DND-41 (cell line): ENCODE data around the gene NFKB1.
A peak's percentile ranks its signal among the peaks of the same experiment; 100 is the strongest.

ENCODE experiments used
- ATAC-seq: fragments of 200-7000 bp; cut with Tn5 transposase; 3 replicates; pipeline ENCODE4 v1.9.1; 2021; ENCODE audit warnings: low read depth; ENCODE audit not compliant: insufficient read depth
- DNase-seq: peaks from one replicate; pipeline ENCODE4 v3.0.0-alpha.2; 2020
- H2AFZ ChIP-seq: 2 replicates; pipeline ENCODE4 v1.6.0; 2012; ENCODE audit warnings: low read depth, low read length
- H3K27ac ChIP-seq: 2 replicates; pipeline ENCODE4 v1.5.1; 2012; ENCODE audit warnings: low read length, inconsistent platforms
- H3K27me3 ChIP-seq: fragments of 200-600 bp; sonication (generic); 2 replicates; pipeline ENCODE4 v1.6.0; 2012; ENCODE audit warnings: low read length, mild to moderate bottlenecking, inconsistent platforms; ENCODE audit not compliant: insufficient read depth, poor library complexity
- H3K36me3 ChIP-seq: 2 replicates; pipeline ENCODE4 v1.5.1; 2012; ENCODE audit warnings: low read length, inconsistent platforms; ENCODE audit not compliant: insufficient read depth
- H3K4me1 ChIP-seq: 2 replicates; pipeline ENCODE4 v1.5.1; 2012; ENCODE audit warnings: mild to moderate bottlenecking, low read length; ENCODE audit not compliant: insufficient read depth
- H3K4me2 ChIP-seq: 2 replicates; pipeline ENCODE4 v1.6.0; 2012; ENCODE audit warnings: mild to moderate bottlenecking, moderate library complexity, low read length, inconsistent platforms; ENCODE audit not compliant: insufficient read depth
- H3K4me3 ChIP-seq, 2 experiments: fragments of 200-600 bp in 1 of 2; shearing (Covaris generic) in 1 of 2; 2 replicates each; pipeline ENCODE4 v1.5.1; 2012 to 2016; ENCODE audit warnings: inconsistent platforms in 2 of 2, low read length in 2 of 2, mild to moderate bottlenecking in 2 of 2, low read depth in 1 of 2, moderate library complexity in 1 of 2
- H3K79me2 ChIP-seq: 2 replicates; pipeline ENCODE4 v1.6.0; 2012; ENCODE audit warnings: low read length, inconsistent platforms; ENCODE audit not compliant: insufficient read depth
- H3K9ac ChIP-seq: 2 replicates; pipeline ENCODE4 v1.6.0; 2012; ENCODE audit warnings: low read depth, mild to moderate bottlenecking, inconsistent platforms, low read length, moderate library complexity
- H3K9me3 ChIP-seq: 2 replicates; pipeline ENCODE4 v1.5.1; 2012; ENCODE audit warnings: low read length, moderate library complexity, mild to moderate bottlenecking, inconsistent platforms; ENCODE audit not compliant: insufficient read depth, severe bottlenecking
- H4K20me1 ChIP-seq: 2 replicates; pipeline ENCODE4 v1.6.0; 2012; ENCODE audit warnings: low read length; ENCODE audit not compliant: insufficient read depth
- CTCF ChIP-seq: IDR thresholded peaks from 2 replicates; pipeline ENCODE4 v1.5.1; 2012; ENCODE audit warnings: borderline replicate concordance, low read length, moderate library complexity, mild to moderate bottlenecking; ENCODE audit not compliant: poor library complexity, severe bottlenecking; ENCODE audit errors: extremely low read depth
- EZH2 ChIP-seq: IDR thresholded peaks from 3 replicates; pipeline ENCODE4 v1.6.1; 2012; ENCODE audit warnings: borderline replicate concordance, low read depth, mild to moderate bottlenecking, moderate library complexity, low read length, inconsistent platforms; ENCODE audit not compliant: severe bottlenecking

Gene NFKB1

GRCh38 chr4:102454268-102454667 lies 46.9 kb upstream of the NFKB1 start:
- H3K36me3 ChIP-seq, result no peaks in the 10 kb centered on the region
- no peak overlapping the region for H3K9ac ChIP-seq
- no peak overlapping the region for H2AFZ ChIP-seq
- H3K79me2 ChIP-seq, result no peaks in the 10 kb centered on the region
- ATAC-seq, result no peak
- no peaks in the 10 kb centered on the region for H3K4me1 ChIP-seq
- H3K9me3 ChIP-seq, result no peaks in the 10 kb centered on the region
- no peak for DNase-seq
- no peaks in the 10 kb centered on the region for H3K27me3 ChIP-seq
- H3K4me3 ChIP-seq, result no peak overlapping the region
- TF ChIP-seq CTCF (no peak), EZH2 (no peak)
- no peaks in the 10 kb centered on the region for H4K20me1 ChIP-seq
- no peak overlapping the region for H3K27ac ChIP-seq
- H3K4me2 ChIP-seq, result no peak overlapping the region

GRCh38 chr4:102454981-102455685 lies 46.0 kb upstream of the NFKB1 start:
- ATAC-seq, result peak; percentile 29; the same call in 1 of the 3 replicates
- no peaks in the 10 kb centered on the region for H3K79me2 ChIP-seq
- no peaks in the 10 kb centered on the region for H3K36me3 ChIP-seq
- no peaks in the 10 kb centered on the region for H4K20me1 ChIP-seq
- no peaks in the 10 kb centered on the region for H3K9me3 ChIP-seq
- H3K9ac ChIP-seq, result no peak overlapping the region
- no peaks in the 10 kb centered on the region for H3K4me1 ChIP-seq
- no peak for DNase-seq
- no peak overlapping the region for H3K27ac ChIP-seq
- peak overlapping the region; percentile 31; the same call in 1 of the 2 replicates for H2AFZ ChIP-seq
- H3K4me3 ChIP-seq, result no peak overlapping the region
- no peaks in the 10 kb centered on the region for H3K27me3 ChIP-seq
- TF ChIP-seq EZH2 (no peak), CTCF (no peak)
- no peak overlapping the region for H3K4me2 ChIP-seq

GRCh38 chr4:102455750-102456149 lies 45.4 kb upstream of the NFKB1 start:
- no peak overlapping the region for H3K27ac ChIP-seq
- ATAC-seq, result no peak
- no peaks in the 10 kb centered on the region for H3K27me3 ChIP-seq
- H3K9ac ChIP-seq, result no peak overlapping the region
- no peak for DNase-seq
- H3K36me3 ChIP-seq, result no peaks in the 10 kb centered on the region
- no peak overlapping the region for H3K4me2 ChIP-seq
- peak overlapping the region; percentile 31; the same call in 1 of the 2 replicates for H2AFZ ChIP-seq
- TF ChIP-seq CTCF (no peak), EZH2 (no peak)
- no peak overlapping the region for H3K4me3 ChIP-seq
- no peaks in the 10 kb centered on the region for H3K79me2 ChIP-seq
- no peaks in the 10 kb centered on the region for H3K9me3 ChIP-seq
- no peaks in the 10 kb centered on the region for H3K4me1 ChIP-seq
- no peaks in the 10 kb centered on the region for H4K20me1 ChIP-seq
